GM12878 (cell line): ENCODE results near the gene BLOC1S6. TPM values are rescaled to one million over a fixed set of nuclear protein-coding genes. Genes with fewer than 3 reads are reported as not detected.

Source experiments
- ATAC-seq: fragments of 200-7000 bp; cut with Tn5 transposase; 3 replicates; pipeline ENCODE4 v1.9.1; 2020; ENCODE audit warnings: mild to moderate bottlenecking, moderate library complexity
- BruUV-seq: library from RNA; stranded (reverse); fragments of 400-500 nt; replicated peaks from 2 replicates; lab custom pipeline; 2021; lab: Mats Ljungman, UMichigan
- CTCF ChIA-PET: fragments of 300-600 bp; sonication (Branson Sonifier 250); formaldehyde crosslinking; extraction: SDS; loops from one replicate; lab custom pipeline; 2021; ENCODE audit warnings: inconsistent platforms; lab: Yijun Ruan, JAX
- POLR2A ChIA-PET: fragments of 350-600 bp; formaldehyde crosslinking; extraction: SDS; loops from one replicate; lab custom pipeline; 2021; ENCODE audit warnings: inconsistent platforms; lab: Charles Lee
- RAD21 ChIA-PET: fragments of 300-600 bp; sonication (Branson Sonifier 250); formaldehyde crosslinking; loops from one replicate; lab custom pipeline; 2023; ENCODE audit warnings: antibody characterized with exemption; ENCODE audit not compliant: unreplicated experiment; lab: Charles Lee
- SMC1A ChIA-PET: fragments of 300-600 bp; sonication (Branson Sonifier 250); formaldehyde crosslinking; loops from one replicate; lab custom pipeline; 2023; ENCODE audit not compliant: unreplicated experiment, uncharacterized antibody; lab: Charles Lee
- DNase-seq: peaks from one replicate; pipeline ENCODE4 v3.0.0-alpha.2; 2011; ENCODE audit warnings: low read depth, low spot score
- FAIRE-seq: peaks from 3 replicates; lab custom pipeline; 2011; peaks lifted over from hg19 to GRCh38; lab: Jason Lieb, UNC
- H2AFZ ChIP-seq: 2 replicates; pipeline ENCODE4 v1.6.0; 2011; ENCODE audit warnings: low read depth, low read length, control low read depth; ENCODE audit not compliant: control insufficient read depth
- H3K27ac ChIP-seq: 2 replicates; pipeline ENCODE4 v1.5.1; 2011; ENCODE audit warnings: control low read depth; ENCODE audit not compliant: control insufficient read depth, insufficient read depth
- H3K27me3 ChIP-seq, 2 experiments: replicated peaks in 1 of 2; 2 replicates each; pipeline versions ENCODE4 v1.6.0 to v1.6.1; 2011; ENCODE audit warnings: low read length in 1 of 2; ENCODE audit not compliant: control insufficient read depth in 2 of 2, insufficient read depth in 2 of 2
- H3K36me3 ChIP-seq, 2 experiments: 2 replicates each; pipeline ENCODE4 v1.5.1; 2011; ENCODE audit warnings: low read length in 1 of 2; ENCODE audit not compliant: control insufficient read depth in 2 of 2, insufficient read depth in 2 of 2
- H3K4me1 ChIP-seq: 2 replicates; pipeline ENCODE4 v1.6.1; 2011; ENCODE audit warnings: mild to moderate bottlenecking, low read length, moderate library complexity, mixed read lengths; ENCODE audit not compliant: control insufficient read depth, insufficient read depth
- H3K4me2 ChIP-seq: 2 replicates; pipeline ENCODE4 v1.6.0; 2011; ENCODE audit warnings: control low read depth; ENCODE audit not compliant: control insufficient read depth, insufficient read depth
- H3K4me3 ChIP-seq: fragments of 200-600 bp; sonication (generic); 2 replicates; pipeline ENCODE4 v1.5.1; 2016
- H3K79me2 ChIP-seq: 2 replicates; pipeline ENCODE4 v1.6.0; 2011; ENCODE audit warnings: low read length; ENCODE audit not compliant: control insufficient read depth, insufficient read depth
- H3K9ac ChIP-seq: 2 replicates; pipeline ENCODE4 v1.8.0; 2011; ENCODE audit warnings: low read length, control low read depth, mixed read lengths; ENCODE audit not compliant: control insufficient read depth, insufficient read depth
- H3K9me3 ChIP-seq: replicated peaks from 3 replicates; pipeline ENCODE4 v1.5.1; 2011; ENCODE audit warnings: mild to moderate bottlenecking, low read length; ENCODE audit not compliant: control insufficient read depth, insufficient read depth
- H4K20me1 ChIP-seq: 2 replicates; pipeline ENCODE4 v1.6.0; 2011; ENCODE audit not compliant: control insufficient read depth, insufficient read depth
- ZNF217 ChIP-seq: fragments of 450-650 bp; IDR thresholded peaks from 2 replicates; pipeline ENCODE4 v1.6.1; 2017; ENCODE audit warnings: antibody characterized with exemption, mild to moderate bottlenecking
- whole genome bisulfite sequencing: methylation state at CpG from one replicate; pipeline ENCODE4 v1.1.6; 2016; ENCODE audit warnings: low lambda C conversion rate; ENCODE audit not compliant: insufficient replicate concordance, insufficient coverage; ENCODE audit errors: missing lambda C conversion rate; 5-methylcytosine and 5-hydroxymethylcytosine counted together
- in situ Hi-C: fragments of 300-500 bp; cut with MboI; formaldehyde crosslinking; loops from 9 replicates; pipeline ENCODE4 v1.14.3; 2018; ENCODE audit warnings: mixed read lengths
- intact Hi-C: fragments of 100-400 bp; cut with micrococcal nuclease; formaldehyde crosslinking; loops from one replicate; pipeline ENCODE4 v1.14.2; 2022; ENCODE audit not compliant: unreplicated experiment
- polyA plus RNA-seq, 11 experiments: library from polyadenylated mRNA; depleted of rRNA in 4 of 11; unstranded in 6 of 11; stranded (reverse) in 5 of 11; fragments of >200 nt; fragmentation: Nextera tagmentation in 4 of 11; fragmentation: Illumina TruSeq in 1 of 11; extraction: Ambion mirVana in 4 of 11; extraction: Trizol in 1 of 11; gene quantifications; 1 replicate in 1 of 11; 2 replicates in 10 of 11; pipeline versions ENCODE4 v1.2.1 to v1.2.3, GENCODE V29; 2011 to 2016; ENCODE audit warnings: inconsistent platforms in 2 of 11, missing spikeins in 2 of 11, low read depth in 1 of 11
- total RNA-seq, 4 experiments: library from RNA; depleted of rRNA in 3 of 4; stranded (reverse); fragments of >200 nt in 3 of 4; fragmentation: Illumina TruSeq in 1 of 4; extraction: Trizol in 1 of 4; gene quantifications; 2 replicates each; pipeline versions ENCODE4 v1.2.1 to v1.2.3, GENCODE V29; 2013 to 2021
- TF ChIP-seq, protein P1 (sequence below): fragments of 450-650 bp; formaldehyde crosslinking; IDR thresholded peaks from 2 replicates; pipeline ENCODE4 v1.4.0; 2022; ENCODE audit warnings: mild to moderate bottlenecking, moderate library complexity

The BLOC1S6 gene
- total and polyA plus RNA-seq, 10 of the 15 experiments (the other 5 are each of a cell fraction or from before 2014, with no cell fraction given), result 13.5 to 48.8 (median 32.7) TPM

DNA sequence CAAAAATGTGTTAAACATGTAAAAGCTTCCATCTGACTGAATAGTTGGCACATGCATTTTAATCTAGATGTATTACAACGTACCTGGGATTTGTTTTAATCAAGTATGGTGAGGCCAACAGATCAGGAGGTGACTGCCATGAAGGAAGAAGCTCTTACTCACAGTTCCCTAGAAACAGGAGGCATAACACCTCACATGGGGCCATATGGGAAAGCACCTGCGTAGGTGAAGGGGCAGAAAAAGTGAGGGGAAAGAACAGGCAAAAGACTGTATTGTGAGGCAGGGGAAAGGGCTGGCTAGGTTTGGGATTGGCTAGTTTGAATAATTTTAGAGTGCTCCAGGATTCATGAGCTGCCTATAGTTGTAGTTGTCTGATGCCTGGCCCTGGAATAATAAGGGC, 57.3 kb downstream of the BLOC1S6 start:
- RAD21 ChIA-PET, result no interaction called here
- FAIRE-seq (no peak), ATAC-seq (peak; percentile 46), DNase-seq (no peak)
- SMC1A ChIA-PET, result no interaction called here
- CTCF ChIA-PET, result interaction anchor here (1.6 kb wide), 1 partner anchor 16 kb away, joined by 4 read pairs; no protein-coding TSS in a partner anchor
- Histone ChIP-seq H3K4me1 (peaks cover 17% of the 10 kb centered on the region), H3K36me3 (no peaks in the 10 kb centered on the region), H3K9ac (no peak overlapping the region), H3K4me3 (no peak overlapping the region), H3K27ac (no peak overlapping the region), H2AFZ (no peak overlapping the region), H3K27me3 (no peaks in the 10 kb centered on the region), H3K4me2 (no peak overlapping the region), H3K79me2 (peaks cover 4% of the 10 kb centered on the region), H4K20me1 (no peaks in the 10 kb centered on the region), H3K9me3 (no peaks in the 10 kb centered on the region)
- POLR2A ChIA-PET, result no interaction called here
- intact Hi-C loops, result no loop called here
- no peak for TF ChIP-seq ZNF217
- TF ChIP-seq, protein P1, sequence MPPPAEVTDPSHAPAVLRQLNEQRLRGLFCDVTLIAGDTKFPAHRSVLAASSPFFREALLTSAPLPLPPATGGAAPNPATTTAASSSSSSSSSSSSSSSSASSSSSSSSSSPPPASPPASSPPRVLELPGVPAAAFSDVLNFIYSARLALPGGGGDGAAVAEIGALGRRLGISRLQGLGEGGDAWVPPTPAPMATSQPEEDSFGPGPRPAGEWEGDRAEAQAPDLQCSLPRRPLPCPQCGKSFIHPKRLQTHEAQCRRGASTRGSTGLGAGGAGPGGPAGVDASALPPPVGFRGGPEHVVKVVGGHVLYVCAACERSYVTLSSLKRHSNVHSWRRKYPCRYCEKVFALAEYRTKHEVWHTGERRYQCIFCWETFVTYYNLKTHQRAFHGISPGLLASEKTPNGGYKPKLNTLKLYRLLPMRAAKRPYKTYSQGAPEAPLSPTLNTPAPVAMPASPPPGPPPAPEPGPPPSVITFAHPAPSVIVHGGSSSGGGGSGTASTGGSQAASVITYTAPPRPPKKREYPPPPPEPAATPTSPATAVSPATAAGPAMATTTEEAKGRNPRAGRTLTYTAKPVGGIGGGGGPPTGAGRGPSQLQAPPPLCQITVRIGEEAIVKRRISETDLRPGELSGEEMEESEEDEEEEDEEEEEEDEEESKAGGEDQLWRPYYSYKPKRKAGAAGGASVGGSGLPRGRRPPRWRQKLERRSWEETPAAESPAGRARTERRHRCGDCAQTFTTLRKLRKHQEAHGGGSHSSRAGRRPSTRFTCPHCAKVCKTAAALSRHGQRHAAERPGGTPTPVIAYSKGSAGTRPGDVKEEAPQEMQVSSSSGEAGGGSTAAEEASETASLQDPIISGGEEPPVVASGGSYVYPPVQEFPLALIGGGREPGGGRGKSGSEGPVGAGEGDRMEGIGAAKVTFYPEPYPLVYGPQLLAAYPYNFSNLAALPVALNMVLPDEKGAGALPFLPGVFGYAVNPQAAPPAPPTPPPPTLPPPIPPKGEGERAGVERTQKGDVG, result no peak
- BruUV-seq, result no TSS peak
- in situ Hi-C loops, result no loop called here
- WGBS, result 79% methylated on average over 2 of the region's 2 CpGs
